Right renal cortex interstitium (tissue), 3 donors: ENCODE data around the gene IL5. TPM values are rescaled to one million over a fixed set of nuclear protein-coding genes. Genes with fewer than 3 reads are reported as not detected.

ENCODE experiments used
- DNase-seq, 3 donors: peaks; one replicate each; pipeline ENCODE4 v3.0.0-alpha.2; 2013; ENCODE audit warnings: low read depth in 3 of 3, low spot score in 2 of 3
- polyA plus RNA-seq, 3 donors: library from polyadenylated mRNA; unstranded; fragments of 120-200 nt; gene quantifications; one replicate each; pipeline ENCODE4 v1.2.1, GENCODE V29; 2013; ENCODE audit not compliant: insufficient read length in 3 of 3

The IL5 gene
- polyA plus RNA-seq, 3 donors = not detected

- no peak for DNase-seq
These were observed 42.9 kb downstream of the IL5 start for GRCh38 chr5:132500244-132500930.

GRCh38 chr5:132499440-132500243 lies 43.7 kb downstream of the IL5 start:
- no peak for DNase-seq

- DNase-seq = no peak
These were observed 44.5 kb downstream of the IL5 start for GRCh38 chr5:132498686-132499271.

- DNase-seq = no peak
These were observed 45.2 kb downstream of the IL5 start for GRCh38 chr5:132498152-132498551.

- DNase-seq = no peak
These were observed 45.8 kb downstream of the IL5 start for GRCh38 chr5:132497488-132497997.

- peak in 1 of 3 donors; percentile 44 for DNase-seq
These were observed 46.5 kb downstream of the IL5 start for GRCh38 chr5:132496631-132497487.

GRCh38 chr5:132496191-132496630 lies 47.1 kb downstream of the IL5 start:
- DNase-seq = peak in 1 of 3 donors; percentile 62

GRCh38 chr5:132495667-132496190 lies 47.6 kb downstream of the IL5 start:
- peak in 1 of 3 donors; percentile 54 for DNase-seq

GRCh38 chr5:132493821-132494220 lies 49.5 kb downstream of the IL5 start:
- DNase-seq = no peak

GRCh38 chr5:132493241-132493640 lies 50.1 kb downstream of the IL5 start:
- no peak for DNase-seq

GRCh38 chr5:132492386-132493125 lies 50.8 kb downstream of the IL5 start:
- no peak for DNase-seq

Other genes with a start within 250 kb of the IL5 start
- gene SLC22A4, start 249.1 kb downstream of the IL5 start, polyA plus RNA-seq = 1 to 10 TPM; 5.1 to 6.2 (median 5.8) TPM
- gene SLC22A5, start 173.8 kb downstream of the IL5 start, polyA plus RNA-seq = 10 to 100 TPM; 44.1 to 52.4 (median 45.1) TPM
- gene IRF1, start 52.7 kb downstream of the IL5 start, polyA plus RNA-seq = 10 to 100 TPM; 15.1 to 21.4 (median 18.2) TPM
- gene RAD50, start 13.5 kb upstream of the IL5 start, polyA plus RNA-seq = 10 to 100 TPM; 50.5 to 52.6 (median 52.4) TPM
- gene IL13, start 114.7 kb upstream of the IL5 start, polyA plus RNA-seq = not detected
- gene IL4, start 130.5 kb upstream of the IL5 start, polyA plus RNA-seq = not detected
- gene KIF3A, start 194.0 kb upstream of the IL5 start, polyA plus RNA-seq = 10 to 100 TPM; 22.2 to 25.4 (median 23.5) TPM
- gene CCNI2, start 203.9 kb upstream of the IL5 start, polyA plus RNA-seq = 1 to 10 TPM; 2.6 to 4.2 (median 3.0) TPM
- 10 to 100 TPM; 71.8 to 78.7 (median 78.5) TPM for gene SEPTIN8, start 233.7 kb upstream of the IL5 start, polyA plus RNA-seq